Stimulated activated naive B cell treated with anti-CD40 and anti-IgM and Interleukin-4, amounts not matched to agents 10 μg/mL and 1 μg/mL and 100 μg/mL, for 72 hours (primary cell): Measurements from ENCODE around the gene CPHXL2.
A peak's percentile ranks its signal among the peaks of the same experiment; 100 is the strongest.

Experiments
- ATAC-seq, 2 donors: fragments of 150-1000 bp; cut with Tn5 transposase; replicated peaks; 2 replicates each; pipeline ENCODE4 v1.10.0; 2021; ENCODE audit warnings: moderate library complexity in 1 of 2
- DNase-seq: peaks from one replicate; pipeline ENCODE4 v3.0.0; 2021
- H3K27ac Mint-ChIP-seq: one replicate; pipeline ENCODE4 v1.8.0; 2022; ENCODE audit warnings: mild to moderate bottlenecking, mixed read lengths
- H3K27me3 Mint-ChIP-seq, 2 donors: one replicate each; pipeline ENCODE4 v1.8.0; 2022; ENCODE audit warnings: mixed read lengths in 2 of 2
- H3K36me3 Mint-ChIP-seq, 2 donors: one replicate each; pipeline ENCODE4 v1.8.0; 2022; ENCODE audit warnings: mixed read lengths in 2 of 2, mild to moderate bottlenecking in 1 of 2
- H3K4me1 Mint-ChIP-seq, 2 donors: one replicate each; pipeline ENCODE4 v1.8.0; 2022; ENCODE audit warnings: mixed read lengths in 2 of 2, mild to moderate bottlenecking in 1 of 2
- H3K4me3 Mint-ChIP-seq, 2 donors: one replicate each; pipeline ENCODE4 v1.8.0; 2022; ENCODE audit warnings: mild to moderate bottlenecking in 2 of 2, mixed read lengths in 2 of 2, moderate library complexity in 1 of 2
- H3K9me3 Mint-ChIP-seq, 2 donors: one replicate each; pipeline ENCODE4 v1.8.0; 2022; ENCODE audit warnings: mixed read lengths in 2 of 2, mild to moderate bottlenecking in 1 of 2

CPHXL2 gene

DNA sequence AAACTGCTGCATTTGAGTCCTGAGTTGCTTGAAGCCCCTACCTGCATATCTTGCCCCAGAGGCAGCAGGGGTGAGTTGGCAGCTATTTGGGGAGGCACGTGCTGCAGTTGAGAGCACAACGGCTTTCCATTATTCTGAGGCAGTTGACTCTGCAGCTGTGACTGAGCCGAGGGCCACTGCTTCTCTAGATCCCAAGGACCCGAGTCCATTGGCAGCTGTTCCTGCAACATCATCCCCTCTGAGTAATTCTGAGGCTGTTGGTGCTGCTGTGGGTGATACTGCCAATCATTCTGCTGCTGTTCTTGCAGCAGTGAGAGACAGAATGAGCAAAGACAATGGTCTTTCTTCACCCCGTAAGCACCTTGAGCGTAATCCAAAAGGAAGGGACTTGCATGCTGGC is 16.5 kb downstream of the CPHXL2 start:
- ATAC-seq (no peak), DNase-seq (no peak)
- H3K36me3 Mint-ChIP-seq, result peaks cover 26 to 27% of the 10 kb centered on the region in 2 donors
- no peak overlapping the region for H3K27ac Mint-ChIP-seq
- no peaks in the 10 kb centered on the region for H3K27me3 Mint-ChIP-seq
- H3K4me3 Mint-ChIP-seq, result no peak overlapping the region
- peaks cover 0 to 8% of the 10 kb centered on the region in 2 donors for H3K4me1 Mint-ChIP-seq
- H3K9me3 Mint-ChIP-seq, result no peaks in the 10 kb centered on the region

DNA sequence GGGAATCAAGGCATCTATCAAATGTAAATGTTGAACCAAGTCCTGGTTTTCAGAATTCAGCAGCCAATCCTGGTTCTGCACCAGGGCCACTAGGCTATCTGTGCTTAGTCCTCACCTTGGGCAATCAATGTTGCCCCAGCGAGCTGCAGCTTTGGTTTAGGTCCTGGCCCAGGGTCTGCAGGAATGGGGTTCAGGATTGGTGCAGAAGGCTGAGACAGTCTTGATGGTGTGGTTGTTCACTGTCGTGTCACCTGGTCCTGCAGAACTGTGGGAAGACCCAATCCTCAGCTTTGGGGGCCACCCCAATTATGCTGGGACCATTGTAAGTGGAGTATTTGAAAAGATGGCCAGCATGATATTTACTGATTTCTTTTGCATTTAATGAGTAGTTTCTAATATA is 18.6 kb downstream of the CPHXL2 start:
- H3K4me3 Mint-ChIP-seq, result no peak overlapping the region
- ATAC-seq, result no peak

DNA sequence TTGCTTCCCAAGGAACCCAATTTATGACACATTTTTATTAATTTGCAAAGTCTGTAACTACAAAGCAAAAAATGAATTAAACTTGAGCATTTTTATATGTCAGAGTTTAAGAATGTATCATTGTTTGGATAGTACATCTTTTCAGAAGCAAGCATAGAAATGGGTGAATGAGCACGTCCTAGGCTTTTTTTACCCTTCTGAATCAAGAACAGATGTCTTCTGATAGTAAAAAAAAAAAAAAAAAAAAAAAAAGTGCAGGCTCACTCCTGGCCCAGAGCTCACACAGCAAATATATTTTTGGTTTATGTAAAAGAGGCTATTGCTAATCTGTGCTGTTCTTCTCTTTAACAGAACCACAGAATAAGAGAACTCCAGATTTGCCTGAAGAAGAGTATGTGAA is 22.9 kb downstream of the CPHXL2 start:
- Mint-ChIP-seq H3K4me3 (no peak overlapping the region), H3K36me3 (peaks cover 43 to 52% of the 10 kb centered on the region in 2 donors), H3K4me1 (peaks cover 20 to 54% of the 10 kb centered on the region in 2 donors)

More for the DNA sequence above, 18.6 kb downstream of the CPHXL2 start:
- H3K4me1 Mint-ChIP-seq, result peaks cover 5 to 21% of the 10 kb centered on the region in 2 donors
- no peaks in the 10 kb centered on the region for H3K9me3 Mint-ChIP-seq
- H3K27me3 Mint-ChIP-seq, result no peaks in the 10 kb centered on the region
- H3K27ac Mint-ChIP-seq, result no peak overlapping the region
- no peak for DNase-seq
- peaks cover 37 to 38% of the 10 kb centered on the region in 2 donors for H3K36me3 Mint-ChIP-seq

DNA sequence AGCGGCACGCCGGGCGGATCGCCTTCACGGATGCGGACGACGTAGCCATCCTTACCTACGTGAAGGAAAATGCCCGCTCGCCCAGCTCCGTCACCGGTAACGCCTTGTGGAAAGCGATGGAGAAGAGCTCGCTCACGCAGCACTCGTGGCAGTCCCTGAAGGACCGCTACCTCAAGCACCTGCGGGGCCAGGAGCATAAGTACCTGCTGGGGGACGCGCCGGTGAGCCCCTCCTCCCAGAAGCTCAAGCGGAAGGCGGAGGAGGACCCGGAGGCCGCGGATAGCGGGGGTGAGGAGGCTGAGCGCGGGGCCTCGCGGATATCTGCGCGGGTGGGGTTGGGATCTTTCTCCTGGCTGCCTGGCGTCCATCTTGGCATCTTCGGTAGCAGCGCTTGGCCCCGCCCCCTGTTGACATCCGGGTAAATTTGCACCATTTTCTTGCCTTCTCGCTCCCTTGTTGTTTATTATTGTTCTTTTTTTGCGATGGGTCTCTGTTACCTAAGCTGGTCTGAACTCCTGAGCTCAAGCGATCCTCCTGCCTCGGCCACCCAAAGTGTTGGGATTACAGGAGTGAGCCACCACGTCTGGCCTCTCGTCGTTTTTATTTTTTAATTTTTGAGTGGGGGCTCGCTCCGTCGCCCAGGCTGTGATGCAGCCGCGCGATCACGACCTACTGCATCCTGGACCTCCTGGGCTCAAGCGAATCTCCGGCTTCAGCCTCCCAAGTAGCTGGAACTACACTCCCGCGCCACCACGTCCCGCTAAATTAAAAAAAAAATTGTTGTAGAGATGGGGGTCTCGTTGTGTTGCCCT is 28.3 kb downstream of the CPHXL2 start:
- ATAC-seq (peak; percentile 44 to 50), DNase-seq (peak; percentile 71)
- no peaks in the 10 kb centered on the region for H3K9me3 Mint-ChIP-seq
- H3K4me3 Mint-ChIP-seq, result peak overlapping the region; percentile 97
- H3K27ac Mint-ChIP-seq, result peak overlapping the region; percentile 97
- peaks cover 26 to 53% of the 10 kb centered on the region in 2 donors for H3K4me1 Mint-ChIP-seq
- no peaks in the 10 kb centered on the region for H3K27me3 Mint-ChIP-seq
- H3K36me3 Mint-ChIP-seq, result peaks cover 32 to 43% of the 10 kb centered on the region in 2 donors

More for the DNA sequence above, 22.9 kb downstream of the CPHXL2 start:
- Mint-ChIP-seq H3K9me3 (no peaks in the 10 kb centered on the region), H3K27ac (peak overlapping the region; percentile 78), H3K27me3 (no peaks in the 10 kb centered on the region)
- ATAC-seq (no peak), DNase-seq (no peak)

DNA sequence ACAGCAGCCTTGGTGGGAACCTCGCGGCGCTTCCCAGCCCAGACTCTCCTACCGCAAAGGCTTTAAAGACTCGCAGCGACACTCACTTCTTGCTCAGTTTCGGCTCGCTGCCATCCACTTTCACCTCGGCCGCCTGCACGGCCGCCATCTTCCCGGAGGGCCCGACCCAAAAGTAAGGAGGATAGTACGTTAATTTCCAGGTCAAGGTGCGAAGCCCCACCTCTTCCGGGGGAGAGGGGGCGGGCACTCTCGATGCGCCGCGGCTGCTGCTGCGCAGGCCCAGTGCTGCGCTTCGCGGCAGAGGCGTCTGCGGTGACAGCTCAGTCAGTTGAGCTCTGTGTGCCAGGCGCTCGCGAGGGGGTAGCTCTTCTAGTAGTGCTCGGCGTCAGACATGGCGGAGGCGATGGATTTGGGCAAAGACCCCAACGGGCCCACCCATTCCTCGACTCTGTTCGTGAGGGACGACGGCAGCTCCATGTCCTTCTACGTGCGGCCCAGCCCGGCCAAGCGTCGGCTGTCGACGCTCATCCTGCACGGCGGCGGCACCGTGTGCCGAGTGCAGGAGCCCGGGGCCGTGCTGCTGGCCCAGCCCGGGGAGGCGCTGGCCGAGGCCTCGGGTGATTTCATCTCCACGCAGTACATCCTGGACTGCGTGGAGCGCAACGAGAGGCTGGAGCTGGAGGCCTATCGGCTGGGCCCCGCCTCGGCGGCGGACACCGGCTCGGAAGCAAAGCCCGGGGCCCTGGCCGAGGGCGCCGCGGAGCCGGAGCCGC is 29.1 kb downstream of the CPHXL2 start, which contains the start of the genes KARS1 and TERF2IP:
KARS1 (minus strand) TSS at position 174 of the 773 bp plus-strand sequence; CDS start at position 148, 26 bp downstream.
TERF2IP (plus strand) TSS at position 282 of the 773 bp plus-strand sequence; CDS start at position 392, 110 bp downstream.
- Mint-ChIP-seq H3K4me3 (peak within 1 kb of the TSS; percentile 97), H3K27me3 (no peaks in the 10 kb centered on the region), H3K36me3 (peaks cover 30 to 40% of the 10 kb centered on the region in 2 donors), H3K9me3 (no peaks in the 10 kb centered on the region), H3K27ac (peak within 1 kb of the TSS; percentile 99), H3K4me1 (peaks cover 22 to 45% of the 10 kb centered on the region in 2 donors)
- ATAC-seq (peak; percentile 90 to 94), DNase-seq (peak; percentile 95)

DNA sequence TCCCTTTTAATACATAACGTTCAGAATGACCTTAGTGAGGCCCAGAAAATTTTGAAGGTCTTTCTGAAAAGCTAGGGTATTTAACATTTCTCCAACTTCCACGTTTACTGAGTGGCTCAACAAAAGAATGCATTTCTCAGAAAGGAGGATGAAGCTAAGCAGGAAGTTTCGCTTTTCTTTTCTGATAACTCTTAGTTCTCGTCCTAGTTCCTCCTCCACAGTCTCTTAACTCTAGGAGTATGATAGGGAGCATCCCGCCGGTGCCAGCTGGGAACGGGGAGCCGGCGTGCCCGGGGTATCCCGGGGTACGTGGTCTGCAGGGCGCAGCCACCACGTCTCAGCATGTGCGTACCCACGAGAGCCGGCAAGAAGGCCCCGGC is 29.7 kb downstream of the CPHXL2 start:
- ATAC-seq (peak; percentile 12 to 16), DNase-seq (no peak)
- Mint-ChIP-seq H3K36me3 (peaks cover 30 to 42% of the 10 kb centered on the region in 2 donors), H3K27me3 (no peaks in the 10 kb centered on the region), H3K9me3 (no peaks in the 10 kb centered on the region), H3K4me3 (peak overlapping the region; percentile 97), H3K27ac (peak overlapping the region; percentile 99), H3K4me1 (peaks cover 19 to 41% of the 10 kb centered on the region in 2 donors)

DNA sequence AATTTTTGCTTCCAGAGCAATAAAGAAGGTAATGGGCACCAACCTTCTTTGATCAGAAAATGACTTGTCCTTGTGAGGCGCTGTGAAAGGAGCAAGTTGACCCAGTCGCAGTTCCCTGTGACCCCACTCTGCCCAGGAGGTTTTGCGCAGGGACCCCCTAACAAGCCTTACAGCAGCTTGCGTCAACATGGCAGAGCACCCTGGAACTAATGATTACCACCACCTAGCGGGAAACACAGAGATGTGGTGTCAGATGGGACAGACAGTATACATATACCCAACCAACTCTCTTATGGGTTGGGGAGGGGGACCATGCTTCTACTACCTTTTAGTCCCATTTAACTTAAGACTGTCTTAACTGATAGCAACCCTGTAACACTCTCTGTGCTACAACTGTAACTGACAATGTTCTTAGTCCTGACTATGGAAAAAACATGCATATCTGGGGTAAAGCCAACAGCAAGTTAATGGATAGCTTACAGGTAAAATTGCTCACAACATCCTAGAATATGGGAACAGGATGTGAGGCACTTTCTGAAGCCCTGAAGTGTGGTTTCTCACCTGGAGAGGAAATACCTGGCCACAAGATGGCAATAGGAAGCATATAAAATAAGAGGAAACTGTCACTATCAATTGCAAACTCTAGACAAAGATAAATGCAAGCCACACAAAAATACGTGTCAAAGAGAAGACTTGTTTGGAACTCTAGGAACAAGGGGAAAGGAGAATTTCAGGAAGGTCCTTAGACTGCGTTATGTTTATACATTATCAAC is 32.4 kb downstream of the CPHXL2 start:
- peaks cover 37 to 48% of the 10 kb centered on the region in 2 donors for H3K36me3 Mint-ChIP-seq
- DNase-seq (no peak), ATAC-seq (no peak)
- peak overlapping the region; percentile 11 for H3K27ac Mint-ChIP-seq
- H3K4me1 Mint-ChIP-seq, result peaks cover 12 to 22% of the 10 kb centered on the region in 2 donors
- H3K27me3 Mint-ChIP-seq, result no peaks in the 10 kb centered on the region
- H3K9me3 Mint-ChIP-seq, result no peaks in the 10 kb centered on the region
- peak overlapping the region; percentile 17 to 71 for H3K4me3 Mint-ChIP-seq

DNA sequence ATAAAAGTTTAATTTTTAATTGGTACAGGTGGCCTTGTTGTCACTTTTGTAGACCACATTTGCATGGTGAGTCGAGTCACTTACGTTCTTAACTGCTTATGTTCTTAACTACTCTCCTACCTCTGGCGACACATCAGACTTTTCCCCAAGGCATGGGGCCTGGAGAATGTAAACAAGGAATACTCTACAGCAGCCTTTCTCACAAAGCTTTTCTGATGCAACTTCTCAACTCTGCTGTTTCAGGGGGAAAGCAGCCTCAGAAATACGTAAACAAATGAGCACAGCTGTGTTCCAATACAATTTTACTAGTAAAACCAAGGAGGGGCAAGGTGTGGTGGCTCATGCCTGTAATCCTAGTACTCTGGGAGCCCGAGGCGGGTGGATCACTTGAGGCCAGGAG is 36.2 kb downstream of the CPHXL2 start:
- H3K9me3 Mint-ChIP-seq, result no peaks in the 10 kb centered on the region
- peaks cover 12 to 27% of the 10 kb centered on the region in 2 donors for H3K4me1 Mint-ChIP-seq
- no peak for ATAC-seq
- no peak for DNase-seq
- H3K4me3 Mint-ChIP-seq, result no peak overlapping the region
- peaks cover 46 to 62% of the 10 kb centered on the region in 2 donors for H3K36me3 Mint-ChIP-seq
- H3K27me3 Mint-ChIP-seq, result no peaks in the 10 kb centered on the region
- no peak overlapping the region for H3K27ac Mint-ChIP-seq

DNA sequence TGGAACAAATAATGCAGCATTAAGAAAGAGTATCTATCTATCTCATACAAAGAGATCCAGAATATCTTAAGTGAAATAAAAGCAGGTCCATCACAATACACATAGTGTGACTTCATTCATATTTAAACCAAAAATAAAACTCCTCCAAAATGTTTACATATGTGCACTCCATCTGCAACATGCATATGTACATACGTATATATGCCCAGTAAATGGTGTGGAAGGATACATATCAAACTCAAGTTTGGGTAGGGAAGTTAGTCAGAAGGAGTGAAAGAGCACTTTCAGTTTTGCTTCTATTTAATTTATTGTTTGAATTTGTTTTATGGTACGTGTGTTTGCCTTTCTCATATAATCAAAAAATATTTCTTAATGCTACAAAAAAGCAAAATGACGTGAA is 41.8 kb downstream of the CPHXL2 start:
- Mint-ChIP-seq H3K4me1 (peaks cover 0 to 5% of the 10 kb centered on the region in 2 donors), H3K27ac (no peak overlapping the region), H3K27me3 (no peaks in the 10 kb centered on the region), H3K4me3 (no peak overlapping the region), H3K9me3 (no peaks in the 10 kb centered on the region), H3K36me3 (peaks cover 46 to 61% of the 10 kb centered on the region in 2 donors)
- DNase-seq, result no peak
- no peak for ATAC-seq

DNA sequence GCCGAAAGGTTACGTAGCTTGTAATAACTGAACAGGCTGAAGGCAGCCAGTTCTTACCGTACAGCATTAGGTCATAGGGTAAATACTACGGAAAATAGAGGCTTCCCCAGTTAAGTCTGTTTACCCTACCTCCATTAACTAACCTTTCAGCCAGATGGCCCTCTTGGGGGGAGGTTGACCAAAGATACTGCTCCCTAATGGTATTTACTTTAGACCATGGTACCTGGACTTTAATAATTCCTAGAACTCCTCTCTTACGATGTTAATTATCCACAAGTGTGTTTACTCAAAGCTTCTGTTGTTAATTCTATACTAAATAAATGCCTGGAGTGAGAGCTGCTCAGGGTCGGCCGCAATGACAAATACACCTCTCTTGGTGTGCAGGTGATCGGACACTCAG is 44.0 kb downstream of the CPHXL2 start:
- no peaks in the 10 kb centered on the region for H3K9me3 Mint-ChIP-seq
- H3K27me3 Mint-ChIP-seq, result no peaks in the 10 kb centered on the region
- DNase-seq, result no peak

DNA sequence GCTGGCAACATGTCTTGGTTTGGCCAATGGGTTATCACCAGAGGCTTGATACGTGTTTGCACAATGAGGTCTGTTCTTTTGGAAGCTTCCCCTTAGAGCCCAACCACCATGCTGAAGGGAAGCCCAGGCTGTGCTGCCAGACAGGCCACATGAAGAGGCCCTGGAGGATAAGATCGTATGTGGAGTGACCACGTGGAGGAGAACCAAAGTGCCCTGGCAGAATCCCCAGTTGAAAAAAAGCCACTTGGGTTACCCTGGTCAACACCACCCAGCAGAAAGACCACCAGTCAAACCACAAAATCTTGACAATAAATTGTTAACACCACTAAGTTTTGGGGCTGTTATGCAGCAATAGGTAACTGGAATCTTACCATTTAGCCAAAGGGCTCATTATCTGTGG is 46.8 kb downstream of the CPHXL2 start:
- H3K36me3 Mint-ChIP-seq, result peaks cover 49 to 69% of the 10 kb centered on the region in 2 donors
- H3K9me3 Mint-ChIP-seq, result no peaks in the 10 kb centered on the region
- H3K27ac Mint-ChIP-seq, result peak overlapping the region; percentile 20
- no peaks in the 10 kb centered on the region for H3K27me3 Mint-ChIP-seq
- peaks cover 0 to 5% of the 10 kb centered on the region in 2 donors for H3K4me1 Mint-ChIP-seq
- ATAC-seq, result no peak
- no peak overlapping the region for H3K4me3 Mint-ChIP-seq
- DNase-seq, result no peak

More for the DNA sequence above, 44.0 kb downstream of the CPHXL2 start:
- no peak for ATAC-seq
- H3K4me3 Mint-ChIP-seq, result no peak overlapping the region
- H3K27ac Mint-ChIP-seq, result no peak overlapping the region
- H3K4me1 Mint-ChIP-seq, result peaks cover 2 to 5% of the 10 kb centered on the region in 2 donors
- H3K36me3 Mint-ChIP-seq, result peaks cover 50 to 69% of the 10 kb centered on the region in 2 donors

DNA sequence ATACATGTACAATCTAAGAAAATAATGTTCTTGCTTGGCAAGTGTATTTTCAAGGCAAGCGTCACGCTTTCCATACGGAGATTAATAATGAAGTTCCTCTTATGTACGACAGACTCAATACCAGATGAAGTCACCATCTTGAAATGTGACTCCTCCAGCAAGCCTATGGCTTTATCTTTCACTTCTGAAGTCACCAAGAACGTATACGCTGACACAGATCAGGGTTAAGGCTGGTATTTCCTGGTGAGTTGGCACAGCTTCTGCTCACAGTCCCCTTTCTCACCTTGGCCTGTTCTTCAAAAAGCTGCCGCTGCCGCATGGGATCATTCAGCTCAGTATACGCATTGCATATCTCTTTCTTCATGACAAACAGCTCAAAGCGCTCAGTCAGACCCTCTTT is 47.7 kb downstream of the CPHXL2 start:
- Mint-ChIP-seq H3K36me3 (peaks cover 50 to 74% of the 10 kb centered on the region in 2 donors), H3K4me3 (no peak overlapping the region), H3K27me3 (no peaks in the 10 kb centered on the region), H3K27ac (no peak overlapping the region), H3K9me3 (no peaks in the 10 kb centered on the region), H3K4me1 (peaks cover 0 to 6% of the 10 kb centered on the region in 2 donors)
- DNase-seq (no peak), ATAC-seq (no peak)

DNA sequence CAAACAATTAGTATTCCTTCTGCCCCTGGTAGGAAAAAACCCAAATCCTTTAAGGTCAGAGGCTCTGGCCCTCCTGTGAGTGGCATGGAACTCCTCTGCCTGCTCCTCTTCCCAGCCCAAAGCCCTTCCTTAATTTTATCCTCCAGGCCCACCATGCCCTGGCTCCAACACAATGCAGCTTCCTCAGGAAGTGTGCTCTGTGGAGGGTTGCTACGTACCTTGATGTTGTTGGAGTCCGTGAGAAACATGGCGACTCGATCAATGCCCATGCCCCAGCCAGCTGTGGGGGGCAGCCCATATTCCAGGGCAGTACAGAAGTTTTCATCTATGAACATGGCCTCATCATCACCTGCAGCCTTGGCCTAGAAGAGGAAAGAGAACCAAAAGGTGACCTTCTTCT is 48.5 kb downstream of the CPHXL2 start:
- H3K4me3 Mint-ChIP-seq, result no peak overlapping the region
- no peak for DNase-seq
- peaks cover 45 to 70% of the 10 kb centered on the region in 2 donors for H3K36me3 Mint-ChIP-seq
- no peaks in the 10 kb centered on the region for H3K9me3 Mint-ChIP-seq
- peaks cover 0 to 6% of the 10 kb centered on the region in 2 donors for H3K4me1 Mint-ChIP-seq
- no peak overlapping the region for H3K27ac Mint-ChIP-seq
- H3K27me3 Mint-ChIP-seq, result no peaks in the 10 kb centered on the region
- ATAC-seq, result no peak

DNA sequence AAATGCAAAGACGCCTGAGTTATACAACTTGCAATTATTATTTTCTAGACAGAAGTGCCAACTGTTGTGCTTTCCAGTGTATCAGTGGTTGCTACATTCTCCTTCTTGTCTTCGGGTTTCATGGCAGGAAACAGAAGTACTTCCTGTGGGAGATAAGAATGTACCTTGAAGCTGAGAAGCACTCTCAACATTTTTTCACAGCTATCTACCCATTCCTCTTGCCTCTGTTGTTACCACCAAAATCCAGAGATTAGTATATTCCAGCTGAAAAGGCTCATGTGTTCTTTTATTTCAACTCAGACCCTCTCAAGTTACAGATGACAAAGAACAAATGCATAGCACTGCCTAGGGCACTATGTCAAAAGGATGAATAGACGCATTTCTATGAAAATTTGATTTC is 49.0 kb downstream of the CPHXL2 start:
- DNase-seq (no peak), ATAC-seq (no peak)
- Mint-ChIP-seq H3K9me3 (no peaks in the 10 kb centered on the region), H3K27me3 (no peaks in the 10 kb centered on the region), H3K4me1 (peaks cover 4 to 6% of the 10 kb centered on the region in 2 donors), H3K4me3 (no peak overlapping the region), H3K27ac (no peak overlapping the region), H3K36me3 (peaks cover 45 to 70% of the 10 kb centered on the region in 2 donors)
